GM12878 (cell line): ENCODE data around the gene ACCSL. TPM values are rescaled to one million over a fixed set of nuclear protein-coding genes. Genes with fewer than 3 reads are reported as not detected.

Source experiments
- ATAC-seq: fragments of 200-7000 bp; cut with Tn5 transposase; 3 replicates; pipeline ENCODE4 v1.9.1; 2020; ENCODE audit warnings: mild to moderate bottlenecking, moderate library complexity
- BruUV-seq: library from RNA; stranded (reverse); fragments of 400-500 nt; replicated peaks from 2 replicates; lab custom pipeline; 2021; lab: Mats Ljungman, UMichigan
- CTCF ChIA-PET: fragments of 300-600 bp; sonication (Branson Sonifier 250); formaldehyde crosslinking; extraction: SDS; loops from one replicate; lab custom pipeline; 2021; ENCODE audit warnings: inconsistent platforms; lab: Yijun Ruan, JAX
- POLR2A ChIA-PET: fragments of 350-600 bp; formaldehyde crosslinking; extraction: SDS; loops from one replicate; lab custom pipeline; 2021; ENCODE audit warnings: inconsistent platforms; lab: Charles Lee
- RAD21 ChIA-PET: fragments of 300-600 bp; sonication (Branson Sonifier 250); formaldehyde crosslinking; loops from one replicate; lab custom pipeline; 2023; ENCODE audit warnings: antibody characterized with exemption; ENCODE audit not compliant: unreplicated experiment; lab: Charles Lee
- SMC1A ChIA-PET: fragments of 300-600 bp; sonication (Branson Sonifier 250); formaldehyde crosslinking; loops from one replicate; lab custom pipeline; 2023; ENCODE audit not compliant: unreplicated experiment, uncharacterized antibody; lab: Charles Lee
- DNase-seq: peaks from one replicate; pipeline ENCODE4 v3.0.0-alpha.2; 2011; ENCODE audit warnings: low read depth, low spot score
- FAIRE-seq: peaks from 3 replicates; lab custom pipeline; 2011; peaks lifted over from hg19 to GRCh38; lab: Jason Lieb, UNC
- H2AFZ ChIP-seq: 2 replicates; pipeline ENCODE4 v1.6.0; 2011; ENCODE audit warnings: low read depth, low read length, control low read depth; ENCODE audit not compliant: control insufficient read depth
- H3K27ac ChIP-seq: 2 replicates; pipeline ENCODE4 v1.5.1; 2011; ENCODE audit warnings: control low read depth; ENCODE audit not compliant: control insufficient read depth, insufficient read depth
- H3K27me3 ChIP-seq, 2 experiments: replicated peaks in 1 of 2; 2 replicates each; pipeline versions ENCODE4 v1.6.0 to v1.6.1; 2011; ENCODE audit warnings: low read length in 1 of 2; ENCODE audit not compliant: control insufficient read depth in 2 of 2, insufficient read depth in 2 of 2
- H3K36me3 ChIP-seq, 2 experiments: 2 replicates each; pipeline ENCODE4 v1.5.1; 2011; ENCODE audit warnings: low read length in 1 of 2; ENCODE audit not compliant: control insufficient read depth in 2 of 2, insufficient read depth in 2 of 2
- H3K4me1 ChIP-seq: 2 replicates; pipeline ENCODE4 v1.6.1; 2011; ENCODE audit warnings: mild to moderate bottlenecking, low read length, moderate library complexity, mixed read lengths; ENCODE audit not compliant: control insufficient read depth, insufficient read depth
- H3K4me2 ChIP-seq: 2 replicates; pipeline ENCODE4 v1.6.0; 2011; ENCODE audit warnings: control low read depth; ENCODE audit not compliant: control insufficient read depth, insufficient read depth
- H3K4me3 ChIP-seq: fragments of 200-600 bp; sonication (generic); 2 replicates; pipeline ENCODE4 v1.5.1; 2016
- H3K79me2 ChIP-seq: 2 replicates; pipeline ENCODE4 v1.6.0; 2011; ENCODE audit warnings: low read length; ENCODE audit not compliant: control insufficient read depth, insufficient read depth
- H3K9ac ChIP-seq: 2 replicates; pipeline ENCODE4 v1.8.0; 2011; ENCODE audit warnings: low read length, control low read depth, mixed read lengths; ENCODE audit not compliant: control insufficient read depth, insufficient read depth
- H3K9me3 ChIP-seq: replicated peaks from 3 replicates; pipeline ENCODE4 v1.5.1; 2011; ENCODE audit warnings: mild to moderate bottlenecking, low read length; ENCODE audit not compliant: control insufficient read depth, insufficient read depth
- H4K20me1 ChIP-seq: 2 replicates; pipeline ENCODE4 v1.6.0; 2011; ENCODE audit not compliant: control insufficient read depth, insufficient read depth
- BHLHE40 ChIP-seq, 2 experiments: fragments of 450-650 bp in 1 of 2; IDR thresholded peaks; 2 replicates each; pipeline ENCODE4 v1.6.1; 2011 to 2017; ENCODE audit warnings: low read depth in 2 of 2, borderline replicate concordance in 1 of 2, improper control_type of control experiment in 1 of 2, low read length in 1 of 2, mild to moderate bottlenecking in 1 of 2
- CBX5 ChIP-seq: sonication (generic); IDR thresholded peaks from 2 replicates; pipeline ENCODE4 v1.6.1; 2016; ENCODE audit warnings: low read depth, moderate library complexity, mild to moderate bottlenecking, inconsistent platforms
- EZH2 ChIP-seq: IDR thresholded peaks from 2 replicates; pipeline ENCODE4 v1.6.1; 2012; ENCODE audit warnings: low read depth, mild to moderate bottlenecking, control low read depth, inconsistent platforms, low read length, borderline replicate concordance; ENCODE audit not compliant: control insufficient read depth
- HDGF ChIP-seq: fragments of 450-650 bp; IDR thresholded peaks from 2 replicates; pipeline ENCODE4 v1.6.1; 2016; ENCODE audit warnings: antibody characterized with exemption
- IRF4 ChIP-seq: IDR thresholded peaks from 2 replicates; pipeline ENCODE4 v1.6.1; 2011; ENCODE audit warnings: low read depth, low read length
- KDM1A ChIP-seq: fragments of 200-600 bp; sonication (generic); IDR thresholded peaks from 2 replicates; pipeline ENCODE4 v1.6.1; 2016; ENCODE audit warnings: borderline replicate concordance
- NR2C1 ChIP-seq: fragments of 450-650 bp; IDR thresholded peaks from 2 replicates; pipeline ENCODE4 v1.6.1; 2017; ENCODE audit warnings: antibody characterized with exemption, mild to moderate bottlenecking, moderate library complexity
- PRDM15 ChIP-seq: fragments of 450-650 bp; formaldehyde crosslinking; IDR thresholded peaks from 2 replicates; pipeline ENCODE4 v1.4.0; 2020; ENCODE audit warnings: mild to moderate bottlenecking, moderate library complexity
- RAD21 ChIP-seq: IDR thresholded peaks from 2 replicates; pipeline ENCODE4 v1.6.1; 2011; ENCODE audit warnings: mild to moderate bottlenecking, low read depth, low read length, moderate library complexity; ENCODE audit not compliant: insufficient read depth
- RFX5 ChIP-seq: IDR thresholded peaks from 2 replicates; pipeline ENCODE4 v1.6.1; 2011; ENCODE audit warnings: low read depth, low read length, improper control_type of control experiment
- SP1 ChIP-seq: IDR thresholded peaks from one replicate; pipeline ENCODE4 v1.6.1; 2011; ENCODE audit warnings: low read depth, low read length
- WGBS: methylation state at CpG from one replicate; pipeline ENCODE4 v1.1.6; 2016; ENCODE audit warnings: low lambda C conversion rate; ENCODE audit not compliant: insufficient replicate concordance, insufficient coverage; ENCODE audit errors: missing lambda C conversion rate; 5-methylcytosine and 5-hydroxymethylcytosine counted together
- in situ Hi-C: fragments of 300-500 bp; cut with MboI; formaldehyde crosslinking; loops from 9 replicates; pipeline ENCODE4 v1.14.3; 2018; ENCODE audit warnings: mixed read lengths
- intact Hi-C: fragments of 100-400 bp; cut with micrococcal nuclease; formaldehyde crosslinking; loops from one replicate; pipeline ENCODE4 v1.14.2; 2022; ENCODE audit not compliant: unreplicated experiment
- polyA plus RNA-seq, 11 experiments: library from polyadenylated mRNA; depleted of rRNA in 4 of 11; unstranded in 6 of 11; stranded (reverse) in 5 of 11; fragments of >200 nt; fragmentation: Nextera tagmentation in 4 of 11; fragmentation: Illumina TruSeq in 1 of 11; extraction: Ambion mirVana in 4 of 11; extraction: Trizol in 1 of 11; gene quantifications; 1 replicate in 1 of 11; 2 replicates in 10 of 11; pipeline versions ENCODE4 v1.2.1 to v1.2.3, GENCODE V29; 2011 to 2016; ENCODE audit warnings: inconsistent platforms in 2 of 11, missing spikeins in 2 of 11, low read depth in 1 of 11
- total RNA-seq, 4 experiments: library from RNA; depleted of rRNA in 3 of 4; stranded (reverse); fragments of >200 nt in 3 of 4; fragmentation: Illumina TruSeq in 1 of 4; extraction: Trizol in 1 of 4; gene quantifications; 2 replicates each; pipeline versions ENCODE4 v1.2.1 to v1.2.3, GENCODE V29; 2013 to 2021
- TF ChIP-seq, protein P1 (sequence below): IDR thresholded peaks from 2 replicates; pipeline ENCODE4 v1.6.1; 2011; ENCODE audit warnings: borderline replicate concordance, low read depth, mild to moderate bottlenecking, moderate library complexity, low read length; ENCODE audit not compliant: insufficient read depth, poor library complexity, severe bottlenecking
- TF ChIP-seq, protein P2 (sequence below): IDR thresholded peaks from 2 replicates; pipeline ENCODE4 v1.6.1; 2011; ENCODE audit warnings: low read depth, mild to moderate bottlenecking, low read length, moderate library complexity, borderline replicate concordance; ENCODE audit errors: extremely low read depth

Gene ACCSL
- total and polyA plus RNA-seq, 10 of the 15 experiments (the other 5 are each of a cell fraction or from before 2014, with no cell fraction given), result 0.15 TPM; not detected in 9

DNA sequence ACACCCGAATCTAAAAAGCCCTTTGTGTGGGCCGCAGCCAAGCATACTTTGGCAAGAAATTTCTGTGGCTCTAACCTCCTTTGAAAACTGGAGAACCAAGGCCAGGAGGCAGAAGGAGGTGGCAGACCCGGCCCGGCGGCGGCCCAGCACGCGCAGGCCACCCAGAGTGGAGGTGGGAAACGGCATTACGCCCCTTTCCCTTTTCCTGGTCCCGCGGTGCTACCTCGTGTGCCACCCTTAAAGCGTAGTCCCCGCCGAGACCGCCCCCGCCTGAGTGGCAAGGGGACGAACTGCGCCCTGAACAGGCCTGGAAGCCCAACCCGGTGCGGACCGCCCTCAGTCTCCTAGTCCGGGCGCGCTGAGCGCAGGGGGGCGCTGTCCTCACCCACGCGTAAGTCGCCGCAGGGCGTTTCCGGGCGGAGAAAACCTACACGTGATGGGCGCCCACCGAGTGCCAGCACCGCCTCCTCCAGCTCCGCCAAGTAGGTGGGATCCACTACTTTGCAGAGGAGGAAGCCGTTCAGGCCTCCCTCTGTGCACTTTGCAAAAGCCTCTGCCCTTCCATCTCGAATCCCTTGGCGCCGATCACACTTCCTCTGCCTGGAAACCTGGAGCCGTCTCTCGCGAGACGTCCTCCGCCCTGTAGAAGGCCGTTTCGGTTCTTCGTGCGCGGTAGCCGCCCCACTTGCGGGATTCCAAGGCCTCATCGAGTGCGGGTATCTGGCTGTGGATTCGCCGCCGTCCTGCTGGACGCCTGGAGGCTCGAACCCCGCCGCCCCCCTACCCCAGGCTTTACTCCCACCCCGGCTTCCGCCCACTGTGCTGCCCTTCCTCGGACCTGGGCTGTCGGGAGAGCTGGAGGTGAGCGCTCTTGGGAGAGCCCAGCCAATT lies 18.3 kb downstream of the ACCSL start, which contains the start of gene ACCS:
Gene ACCS, plus strand, starts transcription at position 430 of the 891 bp plus-strand sequence. CDS start 1,358 bp downstream, outside the sequence.
- 2% methylated on average over 50 of the region's 70 CpGs for WGBS
- peak; percentile 97 for ATAC-seq
- SMC1A ChIA-PET, result interaction anchor here (0.6 kb wide), 1 partner anchor 79 kb away, joined by 3 read pairs; no protein-coding TSS in a partner anchor
- TF ChIP-seq, protein P1, sequence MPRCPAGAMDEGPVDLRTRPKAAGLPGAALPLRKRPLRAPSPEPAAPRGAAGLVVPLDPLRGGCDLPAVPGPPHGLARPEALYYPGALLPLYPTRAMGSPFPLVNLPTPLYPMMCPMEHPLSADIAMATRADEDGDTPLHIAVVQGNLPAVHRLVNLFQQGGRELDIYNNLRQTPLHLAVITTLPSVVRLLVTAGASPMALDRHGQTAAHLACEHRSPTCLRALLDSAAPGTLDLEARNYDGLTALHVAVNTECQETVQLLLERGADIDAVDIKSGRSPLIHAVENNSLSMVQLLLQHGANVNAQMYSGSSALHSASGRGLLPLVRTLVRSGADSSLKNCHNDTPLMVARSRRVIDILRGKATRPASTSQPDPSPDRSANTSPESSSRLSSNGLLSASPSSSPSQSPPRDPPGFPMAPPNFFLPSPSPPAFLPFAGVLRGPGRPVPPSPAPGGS, result no peak
- TF ChIP-seq KDM1A (no peak), CBX5 (0 out of 2 replicates have a peak, but pooled peaks have one; percentile 36), RAD21 (no peak), IRF4 (peak; percentile 30; the same call in 1 of the 2 replicates), SP1 (no peak), HDGF (0 out of 2 replicates have a peak, but pooled peaks have one; percentile 4), PRDM15 (no peak), RFX5 (peak; percentile 63; the same call in 1 of the 2 replicates), EZH2 (no peak), NR2C1 (no peak), BHLHE40 (IDR thresholded peaks at IDR 0.05; ENCODE audit: borderline replicate concordance in 1 of 2, low read depth in 2 of 2, low read length in 1 of 2) (peak; percentile 93 to 97)
- TF ChIP-seq, protein P2, sequence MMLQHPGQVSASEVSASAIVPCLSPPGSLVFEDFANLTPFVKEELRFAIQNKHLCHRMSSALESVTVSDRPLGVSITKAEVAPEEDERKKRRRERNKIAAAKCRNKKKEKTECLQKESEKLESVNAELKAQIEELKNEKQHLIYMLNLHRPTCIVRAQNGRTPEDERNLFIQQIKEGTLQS, result peak; percentile 33; the same call in 1 of the 2 replicates

More for the DNA sequence above, 18.3 kb downstream of the ACCSL start, which contains the start of gene ACCS:
- peak within 1 kb of the TSS; percentile 82 for H3K27ac ChIP-seq
- H3K79me2 ChIP-seq, result peaks cover 2% of the 10 kb centered on the region
- H2AFZ ChIP-seq, result peak within 1 kb of the TSS; percentile 99
- DNase-seq, result peak; percentile 70
- RAD21 ChIA-PET, result interaction anchor here (1.3 to 1.4 kb wide), 2 partner anchors 28 to 176 kb away, joined by 3 read pairs; no protein-coding TSS in a partner anchor
- TSS peak; percentile 93 for BruUV-seq
- H3K4me3 ChIP-seq, result peak within 1 kb of the TSS; percentile 80
- H4K20me1 ChIP-seq, result no peaks in the 10 kb centered on the region
- POLR2A ChIA-PET, result interaction anchor here (0.6 to 1.4 kb wide), 3 partner anchors 29 to 1279 kb away, joined by 3 read pairs; partner anchors contain the start of gene EXT2
- peak; percentile 94 for FAIRE-seq
- intact Hi-C loops (loop anchor here (10.0 kb wide), 1 partner anchor 121 kb away; the partner anchor contains the start of gene C11orf96), in situ Hi-C loops (no loop called here)
- peak within 1 kb of the TSS; percentile 81 for H3K9ac ChIP-seq
- peaks cover 11% of the 10 kb centered on the region for H3K4me1 ChIP-seq
- H3K4me2 ChIP-seq, result peak within 1 kb of the TSS; percentile 78
- H3K36me3 ChIP-seq, result no peaks in the 10 kb centered on the region; a peak in 1 of 4 replicates
- CTCF ChIA-PET, result interaction anchor here (0.6 to 10.8 kb wide), 6 partner anchors 9 to 1805 kb away, joined by 3 to 77 read pairs (median 3); partner anchors contain the start of gene EXT2
- H3K9me3 ChIP-seq, result no peaks in the 10 kb centered on the region
- H3K27me3 ChIP-seq, result no peaks in the 10 kb centered on the region
